Immature natural killer cell (primary cell): ENCODE measurements around the gene SLFN12. TPM values are rescaled to one million over a fixed set of nuclear protein-coding genes. Genes with fewer than 3 reads are reported as not detected.
A peak's percentile ranks its signal among the peaks of the same experiment; 100 is the strongest.

Experiments
- DNase-seq, 3 donors: peaks; one replicate each; pipeline ENCODE4 v3.0.0; 2022; ENCODE audit warnings: mixed read lengths in 1 of 3
- H3K27ac Mint-ChIP-seq, 6 donors: one replicate each; pipeline ENCODE4 v1.8.0; 2020; ENCODE audit warnings: mixed read lengths in 6 of 6, mild to moderate bottlenecking in 5 of 6, inconsistent platforms in 4 of 6, moderate library complexity in 3 of 6
- H3K27me3 Mint-ChIP-seq, 3 donors: one replicate each; pipeline ENCODE4 v1.8.0; 2020 to 2021; ENCODE audit warnings: low read depth in 3 of 3, mild to moderate bottlenecking in 3 of 3, mixed read lengths in 3 of 3, moderate library complexity in 3 of 3, inconsistent platforms in 1 of 3
- H3K36me3 Mint-ChIP-seq, 3 donors: one replicate each; pipeline ENCODE4 v1.8.0; 2020; ENCODE audit warnings: mixed read lengths in 3 of 3, inconsistent platforms in 2 of 3, mild to moderate bottlenecking in 2 of 3
- H3K4me1 Mint-ChIP-seq, 2 donors: one replicate each; pipeline ENCODE4 v1.8.0; 2020; ENCODE audit warnings: inconsistent platforms in 2 of 2, mild to moderate bottlenecking in 2 of 2, mixed read lengths in 2 of 2, moderate library complexity in 1 of 2
- H3K4me3 Mint-ChIP-seq, 5 donors: one replicate each; pipeline ENCODE4 v1.8.0; 2020; ENCODE audit warnings: mild to moderate bottlenecking in 5 of 5, mixed read lengths in 5 of 5, inconsistent platforms in 3 of 5, moderate library complexity in 3 of 5
- H3K9me3 Mint-ChIP-seq, 6 donors: one replicate each; pipeline ENCODE4 v1.8.0; 2020; ENCODE audit warnings: mild to moderate bottlenecking in 6 of 6, mixed read lengths in 6 of 6, inconsistent platforms in 4 of 6, moderate library complexity in 3 of 6
- polyA plus RNA-seq, 3 donors: library from polyadenylated mRNA; unstranded; fragments of 300-500 nt; fragmentation: Illumina TruSeq; gene quantifications; one replicate each; pipeline ENCODE4 v1.2.3, GENCODE V29; 2021

The SLFN12 gene
- polyA plus RNA-seq, 3 donors from 2014 or later = 0.44 to 10.5 (median 6.3) TPM

GRCh38 chr17:35390663-35391062 is 41.6 kb downstream of the SLFN12 start:
- H3K4me1 Mint-ChIP-seq = peaks cover 4 to 5% of the 10 kb centered on the region in 2 donors
- peaks cover 0 to 5% (median 0%) of the 10 kb centered on the region in 3 donors for H3K27me3 Mint-ChIP-seq
- peaks cover 0 to 2% (median 0%) of the 10 kb centered on the region in 6 donors for H3K9me3 Mint-ChIP-seq
- no peak for DNase-seq
- no peak overlapping the region for H3K4me3 Mint-ChIP-seq
- peaks cover 0 to 6% (median 0%) of the 10 kb centered on the region in 3 donors for H3K36me3 Mint-ChIP-seq
- H3K27ac Mint-ChIP-seq = no peak overlapping the region

GRCh38 chr17:35390156-35390555 is 42.1 kb downstream of the SLFN12 start:
- H3K9me3 Mint-ChIP-seq = no peaks in the 10 kb centered on the region
- H3K4me3 Mint-ChIP-seq = no peak overlapping the region
- H3K4me1 Mint-ChIP-seq = peaks cover 4 to 5% of the 10 kb centered on the region in 2 donors
- H3K27ac Mint-ChIP-seq = no peak overlapping the region
- peaks cover 0 to 6% (median 0%) of the 10 kb centered on the region in 3 donors for H3K36me3 Mint-ChIP-seq
- H3K27me3 Mint-ChIP-seq = peaks cover 0 to 5% (median 2%) of the 10 kb centered on the region in 3 donors
- no peak for DNase-seq

GRCh38 chr17:35387496-35387895 is 44.8 kb downstream of the SLFN12 start:
- Mint-ChIP-seq H3K4me3 (no peak overlapping the region), H3K27ac (no peak overlapping the region), H3K36me3 (peaks cover 0 to 3% (median 0%) of the 10 kb centered on the region in 3 donors), H3K4me1 (peaks cover 2 to 5% of the 10 kb centered on the region in 2 donors), H3K9me3 (no peaks in the 10 kb centered on the region), H3K27me3 (peaks cover 0 to 5% (median 4%) of the 10 kb centered on the region in 3 donors)
- DNase-seq = no peak

- no peak for DNase-seq
- Mint-ChIP-seq H3K4me3 (no peak overlapping the region), H3K27me3 (peaks cover 0 to 17% (median 12%) of the 10 kb centered on the region in 3 donors), H3K27ac (no peak overlapping the region), H3K36me3 (no peaks in the 10 kb centered on the region), H3K9me3 (peaks cover 0 to 3% (median 0%) of the 10 kb centered on the region in 6 donors), H3K4me1 (peaks cover 12 to 23% of the 10 kb centered on the region in 2 donors)
These were observed 54.6 kb downstream of the SLFN12 start for GRCh38 chr17:35377706-35378105.

GRCh38 chr17:35377068-35377467 is 55.2 kb downstream of the SLFN12 start:
- Mint-ChIP-seq H3K4me3 (no peak overlapping the region), H3K4me1 (peaks cover 15 to 30% of the 10 kb centered on the region in 2 donors), H3K9me3 (peaks cover 0 to 3% (median 0%) of the 10 kb centered on the region in 6 donors), H3K36me3 (no peaks in the 10 kb centered on the region), H3K27me3 (peaks cover under 1 to 17% (median 12%) of the 10 kb centered on the region in 3 donors), H3K27ac (no peak overlapping the region)
- DNase-seq = no peak

GRCh38 chr17:35376245-35376644 is 56.1 kb downstream of the SLFN12 start:
- H3K27ac Mint-ChIP-seq = peak overlapping the region; percentile 11 to 84 (median 43)
- peaks cover 2 to 17% (median 12%) of the 10 kb centered on the region in 3 donors for H3K27me3 Mint-ChIP-seq
- peaks cover 0 to 3% (median 0%) of the 10 kb centered on the region in 6 donors for H3K9me3 Mint-ChIP-seq
- DNase-seq = no peak
- H3K4me1 Mint-ChIP-seq = peaks cover 19 to 38% of the 10 kb centered on the region in 2 donors
- peak overlapping the region in 2 of 5 donors; percentile 8 to 22 for H3K4me3 Mint-ChIP-seq
- no peaks in the 10 kb centered on the region for H3K36me3 Mint-ChIP-seq

GRCh38 chr17:35374766-35375344 is 57.4 kb downstream of the SLFN12 start:
- Mint-ChIP-seq H3K9me3 (peaks cover 0 to 3% (median under 1%) of the 10 kb centered on the region in 6 donors), H3K4me1 (peaks cover 21 to 46% of the 10 kb centered on the region in 2 donors), H3K4me3 (peak overlapping the region; percentile 97 to 100 (median 99)), H3K27me3 (peaks cover 2 to 17% (median 12%) of the 10 kb centered on the region in 3 donors), H3K36me3 (no peaks in the 10 kb centered on the region), H3K27ac (peak overlapping the region; percentile 97 to 99 (median 98))
- no peak for DNase-seq

- peaks cover 2 to 17% (median 12%) of the 10 kb centered on the region in 3 donors for H3K27me3 Mint-ChIP-seq
- H3K36me3 Mint-ChIP-seq = no peaks in the 10 kb centered on the region
- H3K27ac Mint-ChIP-seq = peak overlapping the region; percentile 97 to 99 (median 98)
- DNase-seq = peak; percentile 62 to 70 (median 69)
- peak overlapping the region; percentile 97 to 100 (median 99) for H3K4me3 Mint-ChIP-seq
- H3K9me3 Mint-ChIP-seq = peaks cover 0 to 3% (median under 1%) of the 10 kb centered on the region in 6 donors
- peaks cover 23 to 46% of the 10 kb centered on the region in 2 donors for H3K4me1 Mint-ChIP-seq
These were observed 58.1 kb downstream of the SLFN12 start for GRCh38 chr17:35373984-35374765.

GRCh38 chr17:35373534-35373983 is 58.7 kb downstream of the SLFN12 start, which contains the start of gene SLFN11:
Gene SLFN11, minus strand, starts transcription at chr17:35373621. Its CDS starts 9,814 bp downstream, at chr17:35363807.
- Mint-ChIP-seq H3K27ac (peak within 1 kb of the TSS; percentile 97 to 99 (median 98)), H3K36me3 (no peaks in the 10 kb centered on the region), H3K4me1 (peaks cover 23 to 48% of the 10 kb centered on the region in 2 donors), H3K9me3 (peaks cover 0 to 3% (median under 1%) of the 10 kb centered on the region in 6 donors), H3K27me3 (peaks cover 2 to 14% (median 12%) of the 10 kb centered on the region in 3 donors), H3K4me3 (peak within 1 kb of the TSS; percentile 97 to 100 (median 99))
- DNase-seq = peak; percentile 77 to 83 (median 81)

GRCh38 chr17:35372846-35373533 is 59.3 kb downstream of the SLFN12 start:
- H3K4me3 Mint-ChIP-seq = peak overlapping the region; percentile 97 to 100 (median 99)
- peaks cover 29 to 53% of the 10 kb centered on the region in 2 donors for H3K4me1 Mint-ChIP-seq

GRCh38 chr17:35371934-35372333 is 60.4 kb downstream of the SLFN12 start:
- H3K4me3 Mint-ChIP-seq = peak overlapping the region; percentile 45 to 100 (median 75)
- peaks cover 35 to 60% of the 10 kb centered on the region in 2 donors for H3K4me1 Mint-ChIP-seq
- no peak for DNase-seq
- H3K27me3 Mint-ChIP-seq = peaks cover 2 to 14% (median 12%) of the 10 kb centered on the region in 3 donors
- H3K27ac Mint-ChIP-seq = peak overlapping the region in 5 of 6 donors; percentile 12 to 76 (median 44)
- H3K9me3 Mint-ChIP-seq = peaks cover 0 to 3% (median under 1%) of the 10 kb centered on the region in 6 donors
- H3K36me3 Mint-ChIP-seq = no peaks in the 10 kb centered on the region

More at GRCh38 chr17:35372846-35373533, 59.3 kb downstream of the SLFN12 start:
- no peaks in the 10 kb centered on the region for H3K36me3 Mint-ChIP-seq
- peaks cover 0 to 3% (median under 1%) of the 10 kb centered on the region in 6 donors for H3K9me3 Mint-ChIP-seq
- H3K27me3 Mint-ChIP-seq = peaks cover 2 to 14% (median 12%) of the 10 kb centered on the region in 3 donors
- peak in 2 of 3 donors; percentile 9 to 31 for DNase-seq
- peak overlapping the region; percentile 97 to 99 (median 98) for H3K27ac Mint-ChIP-seq

GRCh38 chr17:35368081-35368830 is 64.0 kb downstream of the SLFN12 start:
- Mint-ChIP-seq H3K27ac (peak overlapping the region; percentile 73 to 87 (median 82)), H3K4me3 (peak overlapping the region; percentile 49 to 72 (median 67)), H3K27me3 (peaks cover 2% of the 10 kb centered on the region in 3 donors), H3K9me3 (peaks cover 0 to 2% (median 0%) of the 10 kb centered on the region in 6 donors), H3K36me3 (peaks cover 12 to 13% (median 13%) of the 10 kb centered on the region in 3 donors), H3K4me1 (peaks cover 30 to 40% of the 10 kb centered on the region in 2 donors)
- peak; percentile 35 to 55 (median 53) for DNase-seq
